Islet precursor cell (in vitro differentiated cells): ENCODE results near the gene SIM1.

ENCODE experiments used
- DNase-seq: peaks from one replicate; pipeline ENCODE4 v3.0.0-alpha.2; 2018

Gene SIM1

DNA sequence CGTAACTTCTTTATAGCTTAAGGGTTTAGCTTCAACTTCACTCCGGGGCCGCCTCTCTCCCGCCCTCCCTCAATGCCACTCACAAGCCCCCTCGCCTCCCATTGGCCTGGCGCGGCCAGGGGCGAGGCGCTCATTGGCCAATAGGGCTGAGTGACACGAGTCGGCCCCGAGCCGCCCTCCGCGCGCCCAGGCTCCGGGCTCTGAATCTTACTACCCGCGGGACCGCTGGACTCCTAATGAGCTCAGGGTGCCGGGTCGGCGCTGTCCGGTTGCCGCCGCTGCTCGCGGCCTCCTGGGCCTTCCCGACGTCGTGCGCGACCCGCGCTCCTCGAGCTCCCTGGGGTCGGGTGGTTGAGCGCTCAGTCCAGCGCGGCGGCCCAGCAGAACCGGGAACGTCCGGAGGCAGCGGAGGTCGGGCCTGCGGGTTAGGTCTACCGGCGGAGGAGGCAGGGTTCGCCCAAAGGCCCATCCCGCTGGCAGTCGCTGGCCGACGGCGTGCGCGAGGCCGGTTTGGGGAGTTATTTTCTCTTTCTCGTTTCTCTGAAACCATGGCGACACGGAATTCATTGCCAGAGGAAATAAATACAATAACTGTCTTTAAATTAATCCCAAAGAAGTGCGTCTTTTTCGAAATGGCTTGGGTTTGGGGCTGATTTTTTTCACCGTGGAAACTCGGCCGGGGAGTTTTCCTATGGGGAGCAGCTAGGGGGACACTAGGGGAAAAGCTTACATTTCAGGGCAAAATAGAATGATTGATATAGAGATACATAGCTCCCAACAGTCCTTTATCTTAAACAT is at the start of gene SIM1:
SIM1 (minus strand) TSS at position 19 of the 798 bp plus-strand sequence. CDS start 1,453 bp downstream, outside the sequence.
- DNase-seq: peak; percentile 96

- no peak for DNase-seq
Observed at GRCh38 chr6:100512203-100512862, 47.6 kb upstream of the SIM1 start.

- no peak for DNase-seq
Observed at GRCh38 chr6:100509101-100509500, 44.4 kb upstream of the SIM1 start.

GRCh38 chr6:100506651-100507050 is 41.9 kb upstream of the SIM1 start:
- DNase-seq: no peak

DNA sequence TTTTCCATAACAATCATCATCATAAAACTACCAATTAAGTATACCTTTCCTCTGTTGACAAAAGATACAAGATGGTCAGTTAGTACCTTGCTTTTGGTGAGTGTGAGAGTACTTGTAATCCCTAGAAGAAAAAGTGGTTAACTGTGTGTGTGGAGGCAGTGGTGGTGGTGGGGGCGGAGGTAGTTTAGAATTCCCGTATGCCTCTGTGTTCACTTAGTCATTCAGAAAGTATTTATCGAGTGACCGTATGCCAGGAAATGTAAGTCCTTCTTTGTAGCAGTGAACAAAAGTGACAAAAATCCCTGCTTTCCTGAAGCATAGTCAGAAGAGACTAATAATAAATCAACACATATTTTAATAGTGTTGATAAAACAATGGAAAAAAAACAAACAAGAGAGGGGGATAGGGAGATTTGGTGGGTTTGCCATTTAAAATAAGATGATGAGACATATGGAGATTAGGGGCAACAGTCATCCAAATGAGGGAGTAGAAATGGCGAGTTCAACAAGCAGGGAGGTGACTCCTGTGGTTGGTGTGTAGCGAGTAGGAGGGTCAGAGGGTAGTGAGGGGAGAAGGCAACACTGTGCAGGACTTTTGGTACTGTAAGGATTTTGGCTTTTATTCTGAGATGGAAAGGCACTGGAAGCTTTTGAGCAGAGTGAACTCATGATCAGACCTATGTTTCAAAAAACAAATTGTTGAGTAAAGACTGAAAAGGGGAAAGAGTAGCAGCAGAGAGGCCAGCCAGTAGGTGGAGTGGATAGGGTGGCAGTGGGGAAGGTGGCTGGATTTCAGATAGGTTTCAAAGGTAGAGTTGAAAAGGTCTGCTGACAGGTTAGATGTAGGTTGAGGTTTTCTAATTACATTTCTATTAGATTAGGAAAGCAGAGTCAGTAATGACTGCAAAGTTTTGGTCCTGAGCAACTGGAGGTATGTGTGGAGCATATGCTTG is 40.3 kb upstream of the SIM1 start:
- peak; percentile 79 for DNase-seq

- no peak for DNase-seq
Observed at GRCh38 chr6:100503043-100503705, 38.5 kb upstream of the SIM1 start.

DNA sequence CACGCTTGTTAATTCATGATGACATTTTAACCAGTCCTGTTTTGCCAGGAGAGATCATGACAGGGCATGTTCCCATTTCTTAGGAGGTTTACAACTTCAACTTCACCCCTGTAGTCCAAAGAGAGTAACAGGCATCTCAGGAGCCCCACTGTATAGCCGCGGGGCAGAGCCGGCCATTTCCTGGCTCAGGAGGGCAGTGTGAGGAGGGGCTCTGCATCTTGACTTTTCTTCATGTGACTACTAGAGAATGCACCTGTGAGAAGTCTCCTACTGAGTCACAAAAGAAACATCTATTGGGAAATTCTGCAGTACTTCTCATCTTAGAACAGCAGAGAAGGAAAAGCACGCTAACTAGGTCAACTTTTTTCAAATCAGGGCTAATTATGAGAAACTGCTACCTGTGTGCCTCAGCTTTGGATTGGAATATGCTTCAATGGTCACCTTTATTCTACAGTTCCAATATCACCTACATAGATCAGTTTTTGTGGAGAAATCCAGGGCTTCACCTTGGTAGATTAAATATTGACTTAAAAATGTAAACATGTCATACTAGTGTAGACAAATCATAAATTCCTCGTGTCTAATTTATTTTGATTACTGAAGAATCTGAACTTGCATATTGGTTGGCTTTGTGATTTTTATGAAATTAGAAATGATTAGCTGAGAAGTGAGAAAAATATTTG is 28.6 kb upstream of the SIM1 start:
- peak; percentile 90 for DNase-seq

DNA sequence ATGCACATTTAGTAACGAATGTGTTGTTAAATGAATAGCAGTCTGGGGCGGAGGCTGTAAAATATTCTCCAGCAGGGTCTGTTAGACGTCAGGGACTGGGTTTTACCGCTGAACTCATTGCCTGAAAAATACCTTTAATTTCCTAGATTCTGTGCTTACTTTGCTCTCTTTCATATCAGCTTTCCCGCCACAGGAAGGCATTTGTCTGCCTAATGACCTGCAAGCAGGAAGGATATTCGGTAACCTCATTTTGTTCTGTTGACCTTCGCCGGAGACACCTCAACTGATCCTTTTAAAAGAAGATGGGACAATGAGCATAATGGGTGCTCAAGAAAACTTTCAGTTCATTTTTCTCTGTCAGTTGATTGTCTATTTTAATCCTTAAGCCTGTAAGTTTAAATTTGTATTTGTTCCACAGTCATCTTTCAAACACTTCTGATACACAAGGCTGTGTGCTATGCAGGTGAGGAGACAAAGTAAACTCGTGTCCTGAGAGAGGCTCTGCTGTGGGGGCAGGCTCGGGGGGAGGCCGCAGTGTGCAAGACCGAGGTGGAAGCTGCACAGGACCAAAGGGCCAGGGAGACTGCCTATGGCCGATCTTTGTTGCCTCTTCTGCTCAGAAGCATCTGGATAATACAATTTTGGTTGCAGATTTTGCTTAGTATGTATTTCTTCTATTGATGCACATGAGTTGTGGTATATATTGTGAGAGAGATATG is 27.4 kb upstream of the SIM1 start:
- DNase-seq: no peak

DNA sequence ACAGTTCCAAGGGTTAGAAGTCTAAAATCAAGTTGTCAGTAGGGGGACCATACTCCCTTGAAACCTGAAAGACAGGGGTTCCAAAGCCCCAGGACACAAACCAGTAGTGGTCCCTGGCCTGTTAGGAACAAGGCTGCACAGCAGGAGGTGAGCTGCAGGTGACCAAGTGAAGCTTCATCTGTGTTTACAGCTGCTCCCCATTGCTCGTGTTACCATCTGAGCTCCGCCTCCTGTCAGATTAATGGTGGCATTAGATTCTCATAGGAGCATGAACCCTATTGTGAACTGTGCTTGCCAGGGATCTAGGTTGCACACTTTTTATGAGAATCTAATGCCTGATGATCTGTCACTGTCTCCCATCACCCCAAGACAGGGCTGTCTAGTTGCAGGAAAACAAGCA is 25.3 kb upstream of the SIM1 start:
- DNase-seq: no peak

GRCh38 chr6:100488244-100488643 is 23.5 kb upstream of the SIM1 start:
- DNase-seq: no peak

DNA sequence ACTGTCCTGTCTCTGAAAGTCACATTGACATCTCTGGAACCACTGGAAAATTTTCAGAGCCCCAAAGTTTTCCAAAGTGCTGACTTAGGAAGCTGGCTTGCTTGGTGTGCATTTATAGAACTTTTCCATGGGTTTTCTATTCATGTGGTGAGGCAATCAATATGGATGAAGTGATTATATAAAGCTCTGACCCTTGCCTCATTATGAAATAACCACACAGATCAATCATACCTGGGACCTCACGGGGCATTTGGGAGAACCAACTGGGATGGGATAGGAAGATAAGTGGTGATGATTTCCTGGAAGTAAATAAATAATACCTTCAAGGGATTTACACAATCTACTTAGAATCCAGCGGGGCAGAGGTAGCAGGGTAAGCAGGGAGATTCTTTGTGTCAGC is 22.9 kb upstream of the SIM1 start:
- no peak for DNase-seq

GRCh38 chr6:100485268-100485667 is 20.5 kb upstream of the SIM1 start:
- DNase-seq: no peak

DNA sequence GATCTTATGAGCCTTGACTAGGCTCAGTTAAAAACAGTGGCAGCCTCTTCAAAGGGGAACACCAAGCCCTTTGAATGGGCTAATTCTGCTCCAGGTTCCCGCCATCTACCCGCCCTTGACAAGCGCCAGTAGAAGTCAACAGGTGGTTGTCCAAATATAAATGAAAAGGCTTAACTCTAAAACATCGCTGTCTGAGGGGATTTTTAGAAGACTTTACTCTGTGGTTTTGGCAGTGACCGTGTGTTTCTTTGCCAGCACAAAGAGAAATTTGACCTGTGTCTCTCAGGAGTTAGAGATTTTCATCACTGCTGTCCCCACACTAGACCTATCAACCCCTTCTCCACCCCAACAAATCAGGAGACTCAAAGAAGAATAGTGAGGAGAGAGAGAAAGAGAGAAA is 19.8 kb upstream of the SIM1 start:
- no peak for DNase-seq

GRCh38 chr6:100482698-100483097 is 18.0 kb upstream of the SIM1 start:
- no peak for DNase-seq

DNA sequence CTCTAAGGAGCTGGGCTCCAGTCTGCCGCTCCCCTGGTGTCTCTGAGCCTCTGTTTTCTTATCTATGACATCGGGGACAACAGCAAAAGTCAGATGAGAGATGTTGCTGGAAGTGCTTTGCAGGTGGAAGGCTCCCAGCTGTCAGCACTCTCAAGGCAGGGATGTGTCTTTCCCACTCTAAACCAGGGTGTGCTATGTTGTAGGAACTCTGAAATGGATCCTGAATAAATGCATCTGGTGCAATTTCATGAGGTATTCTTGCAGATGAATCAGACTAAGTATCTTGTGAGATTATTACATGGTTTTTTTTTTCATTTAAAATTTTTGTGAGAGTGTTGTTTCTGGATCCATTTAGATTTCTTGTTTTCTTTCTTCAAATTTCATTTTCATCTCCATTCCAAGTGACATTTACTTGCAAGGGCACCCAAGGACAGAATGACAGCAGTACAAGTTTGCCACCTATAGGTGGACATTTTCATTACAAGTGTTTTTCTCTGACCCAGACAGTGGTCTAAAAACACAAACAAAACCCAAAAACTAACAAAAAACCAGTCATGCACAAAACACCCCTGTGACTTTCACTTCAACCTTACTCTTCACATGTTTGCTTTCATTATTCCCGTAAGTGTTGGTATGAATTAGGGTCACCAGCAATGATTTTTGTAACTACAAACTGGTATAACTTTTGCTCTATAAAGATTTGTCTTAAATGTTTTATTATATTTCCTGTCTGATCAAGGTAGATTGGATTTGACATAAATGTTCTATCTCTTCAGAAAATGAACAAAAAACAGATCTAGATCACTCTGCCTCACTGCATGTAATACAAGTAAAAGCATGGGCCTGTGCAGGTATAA is 14.7 kb upstream of the SIM1 start:
- DNase-seq: no peak

GRCh38 chr6:100475554-100476320 is 11.0 kb upstream of the SIM1 start:
- no peak for DNase-seq

GRCh38 chr6:100473182-100473581 is 8.5 kb upstream of the SIM1 start:
- no peak for DNase-seq

GRCh38 chr6:100472674-100473073 is 8.0 kb upstream of the SIM1 start:
- DNase-seq: no peak

GRCh38 chr6:100470422-100471120 is 5.8 kb upstream of the SIM1 start:
- no peak for DNase-seq
